ENCODE data around the gene SMIM34. TPM values are rescaled to one million over a fixed set of nuclear protein-coding genes. Genes with fewer than 3 reads are reported as not detected.
A peak's percentile ranks its signal among the peaks of the same experiment; 100 is the strongest.
"Not testable (repeated sequence)": the region's sequence is repeated elsewhere in the genome, so short reads cannot be mapped to it uniquely, and the experiment has no call there.

SMIM34 gene
- total and polyA plus RNA-seq, 2 donors (not counting 1 experiment from before 2014, with no cell fraction given) = not detected

DNA sequence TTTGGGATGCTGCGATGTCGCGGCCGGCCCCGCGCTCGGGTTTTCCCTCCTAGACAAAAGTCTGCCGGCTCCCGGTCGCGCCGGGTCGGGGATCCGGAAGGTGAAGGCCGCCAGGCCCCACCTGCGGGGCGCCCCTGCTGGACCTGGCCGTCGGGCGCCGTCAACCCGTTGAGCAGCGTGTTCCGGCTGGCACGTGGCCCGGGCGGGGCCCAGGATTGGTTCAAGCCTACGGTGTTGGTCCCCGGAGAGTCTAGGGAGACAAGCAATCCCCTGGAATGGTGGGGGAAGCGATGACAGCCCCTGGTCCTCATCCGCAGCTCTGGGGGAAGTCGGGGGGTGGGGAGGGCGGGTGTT is 48.2 kb downstream of the SMIM34 start:
- H3K27ac Mint-ChIP-seq; H3K36me3 ChIP-seq (replicated peaks in 1 of 2; ENCODE audit: control extremely low read depth in 1 of 2, control insufficient read depth in 1 of 2, extremely low read depth in 1 of 2, insufficient read depth in 2 of 2, low read length in 1 of 2); H3K27me3 Mint-ChIP-seq; H3K9ac ChIP-seq (ENCODE audit: low read length); intact Hi-C loops (cut with micrococcal nuclease); H2AFZ ChIP-seq (ENCODE audit: insufficient read depth, low read depth, low read length, poor library complexity, severe bottlenecking); H3K4me3 Mint-ChIP-seq; H3K79me2 ChIP-seq (ENCODE audit: control insufficient read depth, insufficient read depth, low read length); H3K27me3 ChIP-seq (replicated peaks in 1 of 4; ENCODE audit: control extremely low read depth in 1 of 4, control insufficient read depth in 3 of 4, insufficient read depth in 4 of 4, low read length in 3 of 4); DNase-seq; H4K20me1 ChIP-seq (ENCODE audit: control insufficient read depth, insufficient read depth, low read length, poor library complexity, severe bottlenecking); H3K9me3 ChIP-seq (ENCODE audit: control extremely low read depth in 1 of 3, control insufficient read depth in 2 of 3, insufficient read depth in 1 of 3, low read length in 2 of 3); H3K4me2 ChIP-seq (replicated peaks; ENCODE audit: low read depth, low read length, poor library complexity, severe bottlenecking); H3K27ac ChIP-seq (ENCODE audit: low read length in 2 of 2); H3K4me3 ChIP-seq (ENCODE audit: control extremely low read depth in 1 of 5, extremely low read depth in 1 of 5, insufficient read depth in 1 of 5, low read depth in 2 of 5, low read length in 4 of 5); H3K9me3 Mint-ChIP-seq (ENCODE audit: insufficient read depth); H3K4me1 ChIP-seq (ENCODE audit: control insufficient read depth in 2 of 2, insufficient read depth in 2 of 2, low read length in 2 of 2); CTCF ChIA-PET; POLR2A ChIA-PET; H3K4me1 Mint-ChIP-seq: not testable (repeated sequence)
- WGBS (ENCODE audit: insufficient coverage) = no CpG with 5 or more reads among the region's 33 CpGs
- peak; percentile 77 for ATAC-seq (ENCODE audit: low read depth)

DNA sequence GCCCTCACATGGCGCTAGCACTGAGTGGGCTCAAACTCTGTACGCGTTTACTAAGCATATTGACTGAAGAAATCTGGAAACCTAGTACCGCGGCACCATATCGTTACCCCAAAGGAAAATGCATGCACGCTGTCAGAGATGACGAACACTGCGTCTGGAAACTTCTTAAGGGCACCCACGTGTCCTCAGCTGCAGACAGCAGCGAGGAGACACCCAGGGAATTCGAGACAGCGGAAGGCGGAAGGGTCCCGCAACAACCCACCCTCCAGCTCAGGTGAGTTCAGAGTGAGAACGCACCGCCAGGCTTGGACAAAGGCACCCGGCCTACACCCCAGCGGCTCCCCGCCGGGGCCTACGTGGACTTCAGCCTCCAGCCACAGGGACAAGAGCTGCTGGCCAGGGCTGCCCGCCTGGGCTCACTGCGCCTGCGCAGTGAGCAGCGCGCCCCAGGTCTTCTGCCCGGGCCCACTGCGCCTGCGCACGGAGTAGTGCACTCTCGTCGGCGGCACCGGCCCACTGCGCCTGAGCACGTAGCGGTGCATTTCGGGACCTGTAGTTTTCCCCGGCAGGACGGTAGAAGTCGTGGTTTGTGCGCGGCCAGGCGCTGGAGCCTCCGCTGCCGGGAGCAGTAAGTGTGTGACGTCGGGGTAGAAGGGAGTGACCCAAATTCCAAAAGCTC is 48.7 kb downstream of the SMIM34 start, which contains the start of gene SMIM11:
TSS of gene SMIM11 (plus strand) at position 568 of the 679 bp plus-strand sequence. CDS start 3,998 bp downstream, outside the sequence.
- CTCF ChIA-PET; H3K4me1 ChIP-seq (ENCODE audit: control insufficient read depth in 2 of 2, insufficient read depth in 2 of 2, low read length in 2 of 2); H3K4me2 ChIP-seq (replicated peaks; ENCODE audit: low read depth, low read length, poor library complexity, severe bottlenecking); H3K9me3 ChIP-seq (ENCODE audit: control extremely low read depth in 1 of 3, control insufficient read depth in 2 of 3, insufficient read depth in 1 of 3, low read length in 2 of 3); H3K36me3 ChIP-seq (replicated peaks in 1 of 2; ENCODE audit: control extremely low read depth in 1 of 2, control insufficient read depth in 1 of 2, extremely low read depth in 1 of 2, insufficient read depth in 2 of 2, low read length in 1 of 2); H3K27me3 Mint-ChIP-seq; H3K4me3 Mint-ChIP-seq; H3K27ac ChIP-seq (ENCODE audit: low read length in 2 of 2); POLR2A ChIA-PET; H3K4me3 ChIP-seq (ENCODE audit: control extremely low read depth in 1 of 5, extremely low read depth in 1 of 5, insufficient read depth in 1 of 5, low read depth in 2 of 5, low read length in 4 of 5); H3K79me2 ChIP-seq (ENCODE audit: control insufficient read depth, insufficient read depth, low read length); DNase-seq; H3K27me3 ChIP-seq (replicated peaks in 1 of 4; ENCODE audit: control extremely low read depth in 1 of 4, control insufficient read depth in 3 of 4, insufficient read depth in 4 of 4, low read length in 3 of 4); H3K27ac Mint-ChIP-seq; H4K20me1 ChIP-seq (ENCODE audit: control insufficient read depth, insufficient read depth, low read length, poor library complexity, severe bottlenecking); H3K4me1 Mint-ChIP-seq; H3K9me3 Mint-ChIP-seq (ENCODE audit: insufficient read depth); H3K9ac ChIP-seq (ENCODE audit: low read length); H2AFZ ChIP-seq (ENCODE audit: insufficient read depth, low read depth, low read length, poor library complexity, severe bottlenecking); intact Hi-C loops (cut with micrococcal nuclease): not testable (repeated sequence)
- ATAC-seq (ENCODE audit: low read depth) = peak; percentile 97
- no CpG with 5 or more reads among the region's 49 CpGs for WGBS (ENCODE audit: insufficient coverage)

- ATAC-seq (ENCODE audit: low read depth); H3K9me3 ChIP-seq (ENCODE audit: control extremely low read depth in 1 of 3, control insufficient read depth in 2 of 3, insufficient read depth in 1 of 3, low read length in 2 of 3); intact Hi-C loops (cut with micrococcal nuclease); H3K4me1 Mint-ChIP-seq; H3K27ac Mint-ChIP-seq; H3K4me2 ChIP-seq (replicated peaks; ENCODE audit: low read depth, low read length, poor library complexity, severe bottlenecking); H3K9me3 Mint-ChIP-seq (ENCODE audit: insufficient read depth); H3K4me3 ChIP-seq (ENCODE audit: control extremely low read depth in 1 of 5, extremely low read depth in 1 of 5, insufficient read depth in 1 of 5, low read depth in 2 of 5, low read length in 4 of 5); H3K79me2 ChIP-seq (ENCODE audit: control insufficient read depth, insufficient read depth, low read length); H3K36me3 ChIP-seq (replicated peaks in 1 of 2; ENCODE audit: control extremely low read depth in 1 of 2, control insufficient read depth in 1 of 2, extremely low read depth in 1 of 2, insufficient read depth in 2 of 2, low read length in 1 of 2); POLR2A ChIA-PET; H4K20me1 ChIP-seq (ENCODE audit: control insufficient read depth, insufficient read depth, low read length, poor library complexity, severe bottlenecking); H3K9ac ChIP-seq (ENCODE audit: low read length); H3K4me3 Mint-ChIP-seq; H3K4me1 ChIP-seq (ENCODE audit: control insufficient read depth in 2 of 2, insufficient read depth in 2 of 2, low read length in 2 of 2); H2AFZ ChIP-seq (ENCODE audit: insufficient read depth, low read depth, low read length, poor library complexity, severe bottlenecking); DNase-seq; H3K27me3 ChIP-seq (replicated peaks in 1 of 4; ENCODE audit: control extremely low read depth in 1 of 4, control insufficient read depth in 3 of 4, insufficient read depth in 4 of 4, low read length in 3 of 4); H3K27ac ChIP-seq (ENCODE audit: low read length in 2 of 2): not testable (repeated sequence)
- no CpG with 5 or more reads among the region's 8 CpGs for WGBS (ENCODE audit: insufficient coverage)
- peaks cover 12% of the 10 kb centered on the region for H3K27me3 Mint-ChIP-seq
- CTCF ChIA-PET = interaction anchor here (0.7 kb wide), 1 partner anchor 1684 kb away, joined by 4 read pairs; no protein-coding TSS in a partner anchor
These were observed 49.3 kb downstream of the SMIM34 start for GRCh38 chr21:34374462-34374861.
